Hepatocyte (in vitro differentiated cells): Measurements from ENCODE around the gene NCOA3. TPM values are rescaled to one million over a fixed set of nuclear protein-coding genes. Genes with fewer than 3 reads are reported as not detected.
"Not testable (repeated sequence)": the region's sequence is repeated elsewhere in the genome, so short reads cannot be mapped to it uniquely, and the experiment has no call there.

ENCODE experiments used
- DNase-seq: peaks from one replicate; pipeline ENCODE4 v3.0.0-alpha.2; 2016; ENCODE audit warnings: low spot score
- H2AFZ ChIP-seq: fragments of 200-600 bp; sonication (generic); 2 replicates; pipeline ENCODE4 v1.6.0; 2016; ENCODE audit warnings: antibody characterized with exemption, mild to moderate bottlenecking
- H3K27ac ChIP-seq: fragments of 200-600 bp; sonication (generic); 2 replicates; pipeline ENCODE4 v1.5.1; 2016; ENCODE audit warnings: mild to moderate bottlenecking
- H3K27me3 ChIP-seq: fragments of 200-600 bp; sonication (generic); 2 replicates; pipeline ENCODE4 v1.6.1; 2016
- H3K36me3 ChIP-seq: fragments of 200-600 bp; sonication (generic); replicated peaks from 2 replicates; pipeline ENCODE4 v1.5.1; 2016; ENCODE audit warnings: low read depth; ENCODE audit not compliant: insufficient read depth
- H3K4me1 ChIP-seq: fragments of 200-600 bp; sonication (generic); 2 replicates; pipeline ENCODE4 v1.5.1; 2016; ENCODE audit warnings: mild to moderate bottlenecking, moderate library complexity; ENCODE audit not compliant: insufficient read depth
- H3K4me2 ChIP-seq: fragments of 200-600 bp; sonication (generic); 2 replicates; pipeline ENCODE4 v1.6.0; 2016
- H3K4me3 ChIP-seq: fragments of 200-600 bp; sonication (generic); 2 replicates; pipeline ENCODE4 v1.5.1; 2016; ENCODE audit warnings: mild to moderate bottlenecking
- H3K79me2 ChIP-seq: fragments of 200-600 bp; sonication (generic); 2 replicates; pipeline ENCODE4 v1.6.0; 2017; ENCODE audit warnings: mild to moderate bottlenecking
- H3K9me2 ChIP-seq: fragments of 200-600 bp; sonication (generic); replicated peaks from 2 replicates; pipeline ENCODE4 v1.6.0; 2017; ENCODE audit warnings: mild to moderate bottlenecking; ENCODE audit not compliant: insufficient read depth
- H3K9me3 ChIP-seq: fragments of 200-600 bp; sonication (generic); 2 replicates; pipeline ENCODE4 v1.5.1; 2016; ENCODE audit warnings: low read depth, mild to moderate bottlenecking
- H4K20me1 ChIP-seq: fragments of 200-600 bp; sonication (generic); 2 replicates; pipeline ENCODE4 v1.6.0; 2016; ENCODE audit warnings: mild to moderate bottlenecking; ENCODE audit not compliant: insufficient read depth, poor library complexity, severe bottlenecking
- EZH2 ChIP-seq: fragments of 200-600 bp; sonication (generic); IDR thresholded peaks from 2 replicates; pipeline ENCODE4 v1.6.1; 2016; ENCODE audit warnings: antibody characterized with exemption, mild to moderate bottlenecking, borderline replicate concordance
- EZH2phosphoT487 ChIP-seq: fragments of 200-600 bp; sonication (generic); IDR thresholded peaks from one replicate; pipeline ENCODE4 v1.6.1; 2018; ENCODE audit warnings: antibody characterized with exemption, mild to moderate bottlenecking, low read depth, moderate library complexity; ENCODE audit not compliant: unreplicated experiment, severe bottlenecking
- whole genome bisulfite sequencing: methylation state at CpG from one replicate; pipeline ENCODE4 v1.1.6; 2016; ENCODE audit warnings: low lambda C conversion rate; ENCODE audit errors: missing lambda C conversion rate; 5-methylcytosine and 5-hydroxymethylcytosine counted together
- polyA plus RNA-seq: library from polyadenylated mRNA; unstranded; fragments of >200 nt; fragmentation: Nextera tagmentation; extraction: Ambion mirVana; gene quantifications from 2 replicates; pipeline ENCODE4 v1.2.1, GENCODE V29; 2016
- total RNA-seq: library from RNA; depleted of rRNA; stranded (reverse); fragments of >200 nt; gene quantifications from 2 replicates; pipeline ENCODE4 v1.2.3, GENCODE V29; 2014
- TF ChIP-seq, protein P1 (sequence below): fragments of 200-600 bp; sonication (generic); IDR thresholded peaks from 2 replicates; pipeline ENCODE4 v1.5.1; 2016; ENCODE audit warnings: antibody characterized with exemption, mild to moderate bottlenecking; ENCODE audit not compliant: poor library complexity

NCOA3 gene
- total and polyA plus RNA-seq, 2 experiments from 2014 or later, result 12.7 to 28.6 TPM

- no peaks in the 10 kb centered on the region for H3K36me3 ChIP-seq
- H3K4me2 ChIP-seq, result no peak overlapping the region
- H3K9me3 ChIP-seq, result no peaks in the 10 kb centered on the region
- H3K27me3 ChIP-seq, result no peaks in the 10 kb centered on the region
- DNase-seq, result no peak
- H2AFZ ChIP-seq, result no peak overlapping the region
- no peaks in the 10 kb centered on the region for H3K79me2 ChIP-seq
- WGBS, result 93% methylated on average over 13 of the region's 13 CpGs
- no peaks in the 10 kb centered on the region for H4K20me1 ChIP-seq
- peaks cover 12% of the 10 kb centered on the region for H3K4me1 ChIP-seq
- H3K4me3 ChIP-seq, result no peak overlapping the region
- H3K9me2 ChIP-seq, result no peaks in the 10 kb centered on the region
- H3K27ac ChIP-seq, result no peak overlapping the region
- TF ChIP-seq, protein P1, sequence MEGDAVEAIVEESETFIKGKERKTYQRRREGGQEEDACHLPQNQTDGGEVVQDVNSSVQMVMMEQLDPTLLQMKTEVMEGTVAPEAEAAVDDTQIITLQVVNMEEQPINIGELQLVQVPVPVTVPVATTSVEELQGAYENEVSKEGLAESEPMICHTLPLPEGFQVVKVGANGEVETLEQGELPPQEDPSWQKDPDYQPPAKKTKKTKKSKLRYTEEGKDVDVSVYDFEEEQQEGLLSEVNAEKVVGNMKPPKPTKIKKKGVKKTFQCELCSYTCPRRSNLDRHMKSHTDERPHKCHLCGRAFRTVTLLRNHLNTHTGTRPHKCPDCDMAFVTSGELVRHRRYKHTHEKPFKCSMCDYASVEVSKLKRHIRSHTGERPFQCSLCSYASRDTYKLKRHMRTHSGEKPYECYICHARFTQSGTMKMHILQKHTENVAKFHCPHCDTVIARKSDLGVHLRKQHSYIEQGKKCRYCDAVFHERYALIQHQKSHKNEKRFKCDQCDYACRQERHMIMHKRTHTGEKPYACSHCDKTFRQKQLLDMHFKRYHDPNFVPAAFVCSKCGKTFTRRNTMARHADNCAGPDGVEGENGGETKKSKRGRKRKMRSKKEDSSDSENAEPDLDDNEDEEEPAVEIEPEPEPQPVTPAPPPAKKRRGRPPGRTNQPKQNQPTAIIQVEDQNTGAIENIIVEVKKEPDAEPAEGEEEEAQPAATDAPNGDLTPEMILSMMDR, result no peak
- TF ChIP-seq EZH2phosphoT487 (no peak), EZH2 (no peak)
Measured at GRCh38 chr20:47456952-47457724, 44.5 kb upstream of the NCOA3 start.

- not testable (repeated sequence) for H3K9me2 ChIP-seq, H3K36me3 ChIP-seq, H3K4me2 ChIP-seq, DNase-seq, H3K4me3 ChIP-seq, H3K9me3 ChIP-seq, H2AFZ ChIP-seq, H3K79me2 ChIP-seq, H4K20me1 ChIP-seq, H3K27ac ChIP-seq, H3K27me3 ChIP-seq
- peaks cover 12% of the 10 kb centered on the region for H3K4me1 ChIP-seq
- 95% methylated on average over 8 of the region's 8 CpGs for WGBS
Measured at GRCh38 chr20:47458280-47459050, 43.2 kb upstream of the NCOA3 start.

DNA sequence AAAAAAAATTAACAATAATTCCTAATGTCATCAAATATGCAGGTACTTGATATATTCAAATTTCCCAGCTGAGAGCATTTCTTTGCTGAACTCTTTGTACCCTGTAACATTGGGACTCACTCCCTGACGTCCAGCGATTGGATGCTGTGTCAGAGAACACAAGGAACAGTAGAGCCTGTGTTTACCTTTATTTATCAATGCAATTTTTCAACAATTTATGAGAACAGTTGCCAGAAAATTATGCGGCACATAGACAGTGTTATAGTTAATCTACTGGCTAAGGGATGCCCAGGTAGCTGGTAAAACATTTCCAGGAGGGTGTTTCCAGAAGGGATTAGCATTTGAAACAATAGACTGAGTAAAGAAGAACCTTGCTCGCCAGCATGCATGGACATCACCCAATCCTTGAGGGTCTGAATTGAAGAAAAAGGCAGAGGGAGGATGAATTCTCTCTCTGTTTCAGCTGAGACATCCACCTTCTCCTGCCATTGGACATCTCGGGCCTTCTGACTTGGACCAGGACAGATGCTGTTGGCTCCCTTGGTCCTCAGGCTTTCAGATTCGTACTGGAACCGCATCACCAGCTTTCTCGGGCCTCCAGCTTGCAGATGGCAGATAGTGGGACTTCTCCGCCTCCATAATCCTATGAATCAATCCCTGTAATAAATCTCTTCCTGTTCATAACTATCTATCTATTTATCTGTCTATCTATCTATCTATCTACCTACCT, 42.2 kb upstream of the NCOA3 start:
- Histone ChIP-seq H2AFZ (no peak overlapping the region), H3K27ac (no peak overlapping the region), H3K36me3 (no peaks in the 10 kb centered on the region), H3K4me1 (peaks cover 13% of the 10 kb centered on the region), H3K9me2 (no peaks in the 10 kb centered on the region), H3K4me2 (no peak overlapping the region), H3K4me3 (no peak overlapping the region), H3K9me3 (no peaks in the 10 kb centered on the region), H4K20me1 (no peaks in the 10 kb centered on the region), H3K27me3 (no peaks in the 10 kb centered on the region), H3K79me2 (no peaks in the 10 kb centered on the region)
- no peak for DNase-seq
- TF ChIP-seq, protein P1, result no peak
- no peak for TF ChIP-seq EZH2
- 86% methylated on average over 9 of the region's 9 CpGs for WGBS

DNA sequence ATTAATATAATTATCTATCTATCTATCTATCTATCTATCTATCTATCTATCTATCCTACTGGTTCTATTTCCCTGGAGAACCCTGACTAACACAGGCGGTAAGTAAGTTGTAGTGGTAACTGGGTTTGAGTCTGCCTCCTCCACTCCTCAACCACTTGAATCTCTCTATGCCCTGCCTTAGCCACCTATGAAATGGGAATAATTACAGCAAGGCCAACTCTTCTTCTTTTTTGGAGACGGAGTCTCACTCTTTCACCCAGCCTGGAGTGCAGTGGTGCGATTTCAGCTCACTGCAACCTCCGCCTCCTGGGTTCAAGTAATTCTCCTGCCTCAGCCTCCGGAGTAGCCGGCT, 41.0 kb upstream of the NCOA3 start:
- not testable (repeated sequence) for H2AFZ ChIP-seq, H4K20me1 ChIP-seq, H3K4me2 ChIP-seq, H3K36me3 ChIP-seq, H3K79me2 ChIP-seq, H3K27ac ChIP-seq, DNase-seq, H3K9me3 ChIP-seq, H3K9me2 ChIP-seq, H3K4me3 ChIP-seq, H3K27me3 ChIP-seq
- WGBS, result 96% methylated on average over 6 of the region's 6 CpGs
- peaks cover 10% of the 10 kb centered on the region for H3K4me1 ChIP-seq
